ENCODE results near the gene TUBA3D.
"Not testable (repeated sequence)": the region's sequence is repeated elsewhere in the genome, so short reads cannot be mapped to it uniquely, and the experiment has no call there.

DNA sequence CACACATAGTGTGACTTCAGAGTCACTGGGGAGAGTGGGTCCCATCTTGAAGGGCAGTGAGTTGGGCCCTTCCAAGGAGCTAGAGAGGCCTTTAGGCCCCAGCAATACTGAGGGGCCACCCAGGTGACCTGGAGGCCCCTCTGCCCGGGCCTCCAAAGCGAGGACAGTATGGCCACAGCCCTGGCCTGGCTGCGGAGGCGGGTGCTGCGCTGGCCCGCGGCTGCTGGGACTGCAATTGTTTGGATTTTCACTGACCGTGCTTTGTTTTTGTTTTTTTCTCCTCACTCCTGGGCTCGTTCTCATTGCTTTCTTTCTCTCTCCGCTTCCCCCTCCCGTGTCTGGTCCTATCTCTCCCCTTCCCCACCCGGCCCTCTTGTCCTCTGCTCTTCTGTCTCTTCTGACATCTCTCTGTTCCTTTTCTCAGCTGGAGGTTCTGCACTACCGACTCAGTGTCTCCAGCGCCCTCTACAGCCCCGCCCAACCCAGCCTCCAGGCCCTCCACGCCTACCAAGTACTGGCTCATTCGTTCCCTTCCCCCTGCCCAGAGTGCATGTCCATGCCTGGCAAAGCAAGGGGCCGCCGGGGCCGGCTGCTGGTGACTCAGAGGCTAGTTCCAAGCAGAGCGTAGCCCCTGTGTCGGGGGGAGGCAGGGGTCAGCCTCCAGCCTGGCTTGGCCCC, 35.5 kb downstream of the TUBA3D start:
- not testable (repeated sequence) for TF ChIP-seq FOXJ3 (CRISPR knock-in tag; IDR thresholded peaks at IDR 0.05); RFX5 (IDR thresholded peaks at IDR 0.05; ENCODE audit: low read length); YY1 (IDR thresholded peaks at IDR 0.05; ENCODE audit: low read depth); JUND (IDR thresholded peaks at IDR 0.05); SIN3A (IDR thresholded peaks at IDR 0.05; ENCODE audit: borderline replicate concordance, low read depth, low read length); CHD2 (IDR thresholded peaks at IDR 0.05; ENCODE audit: low read length, partially characterized antibody); RCOR1 (IDR thresholded peaks at IDR 0.05; ENCODE audit: low read length)
- TF ChIP-seq, protein P1, sequence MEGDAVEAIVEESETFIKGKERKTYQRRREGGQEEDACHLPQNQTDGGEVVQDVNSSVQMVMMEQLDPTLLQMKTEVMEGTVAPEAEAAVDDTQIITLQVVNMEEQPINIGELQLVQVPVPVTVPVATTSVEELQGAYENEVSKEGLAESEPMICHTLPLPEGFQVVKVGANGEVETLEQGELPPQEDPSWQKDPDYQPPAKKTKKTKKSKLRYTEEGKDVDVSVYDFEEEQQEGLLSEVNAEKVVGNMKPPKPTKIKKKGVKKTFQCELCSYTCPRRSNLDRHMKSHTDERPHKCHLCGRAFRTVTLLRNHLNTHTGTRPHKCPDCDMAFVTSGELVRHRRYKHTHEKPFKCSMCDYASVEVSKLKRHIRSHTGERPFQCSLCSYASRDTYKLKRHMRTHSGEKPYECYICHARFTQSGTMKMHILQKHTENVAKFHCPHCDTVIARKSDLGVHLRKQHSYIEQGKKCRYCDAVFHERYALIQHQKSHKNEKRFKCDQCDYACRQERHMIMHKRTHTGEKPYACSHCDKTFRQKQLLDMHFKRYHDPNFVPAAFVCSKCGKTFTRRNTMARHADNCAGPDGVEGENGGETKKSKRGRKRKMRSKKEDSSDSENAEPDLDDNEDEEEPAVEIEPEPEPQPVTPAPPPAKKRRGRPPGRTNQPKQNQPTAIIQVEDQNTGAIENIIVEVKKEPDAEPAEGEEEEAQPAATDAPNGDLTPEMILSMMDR (IDR thresholded peaks at IDR 0.05): not testable (repeated sequence)
- TF ChIP-seq, protein P2, sequence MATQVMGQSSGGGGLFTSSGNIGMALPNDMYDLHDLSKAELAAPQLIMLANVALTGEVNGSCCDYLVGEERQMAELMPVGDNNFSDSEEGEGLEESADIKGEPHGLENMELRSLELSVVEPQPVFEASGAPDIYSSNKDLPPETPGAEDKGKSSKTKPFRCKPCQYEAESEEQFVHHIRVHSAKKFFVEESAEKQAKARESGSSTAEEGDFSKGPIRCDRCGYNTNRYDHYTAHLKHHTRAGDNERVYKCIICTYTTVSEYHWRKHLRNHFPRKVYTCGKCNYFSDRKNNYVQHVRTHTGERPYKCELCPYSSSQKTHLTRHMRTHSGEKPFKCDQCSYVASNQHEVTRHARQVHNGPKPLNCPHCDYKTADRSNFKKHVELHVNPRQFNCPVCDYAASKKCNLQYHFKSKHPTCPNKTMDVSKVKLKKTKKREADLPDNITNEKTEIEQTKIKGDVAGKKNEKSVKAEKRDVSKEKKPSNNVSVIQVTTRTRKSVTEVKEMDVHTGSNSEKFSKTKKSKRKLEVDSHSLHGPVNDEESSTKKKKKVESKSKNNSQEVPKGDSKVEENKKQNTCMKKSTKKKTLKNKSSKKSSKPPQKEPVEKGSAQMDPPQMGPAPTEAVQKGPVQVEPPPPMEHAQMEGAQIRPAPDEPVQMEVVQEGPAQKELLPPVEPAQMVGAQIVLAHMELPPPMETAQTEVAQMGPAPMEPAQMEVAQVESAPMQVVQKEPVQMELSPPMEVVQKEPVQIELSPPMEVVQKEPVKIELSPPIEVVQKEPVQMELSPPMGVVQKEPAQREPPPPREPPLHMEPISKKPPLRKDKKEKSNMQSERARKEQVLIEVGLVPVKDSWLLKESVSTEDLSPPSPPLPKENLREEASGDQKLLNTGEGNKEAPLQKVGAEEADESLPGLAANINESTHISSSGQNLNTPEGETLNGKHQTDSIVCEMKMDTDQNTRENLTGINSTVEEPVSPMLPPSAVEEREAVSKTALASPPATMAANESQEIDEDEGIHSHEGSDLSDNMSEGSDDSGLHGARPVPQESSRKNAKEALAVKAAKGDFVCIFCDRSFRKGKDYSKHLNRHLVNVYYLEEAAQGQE (IDR thresholded peaks at IDR 0.05; ENCODE audit: low read depth, low read length): not testable (repeated sequence)

Data from SK-N-SH (cell line).